GM19240 (cell line): ENCODE data around the gene IGFBP6.
A peak's percentile ranks its signal among the peaks of the same experiment; 100 is the strongest.

Experiments used
- DNase-seq: peaks from one replicate; pipeline ENCODE4 v3.0.0; 2011; ENCODE audit warnings: low spot score; ENCODE audit not compliant: insufficient read length

IGFBP6 gene

DNA sequence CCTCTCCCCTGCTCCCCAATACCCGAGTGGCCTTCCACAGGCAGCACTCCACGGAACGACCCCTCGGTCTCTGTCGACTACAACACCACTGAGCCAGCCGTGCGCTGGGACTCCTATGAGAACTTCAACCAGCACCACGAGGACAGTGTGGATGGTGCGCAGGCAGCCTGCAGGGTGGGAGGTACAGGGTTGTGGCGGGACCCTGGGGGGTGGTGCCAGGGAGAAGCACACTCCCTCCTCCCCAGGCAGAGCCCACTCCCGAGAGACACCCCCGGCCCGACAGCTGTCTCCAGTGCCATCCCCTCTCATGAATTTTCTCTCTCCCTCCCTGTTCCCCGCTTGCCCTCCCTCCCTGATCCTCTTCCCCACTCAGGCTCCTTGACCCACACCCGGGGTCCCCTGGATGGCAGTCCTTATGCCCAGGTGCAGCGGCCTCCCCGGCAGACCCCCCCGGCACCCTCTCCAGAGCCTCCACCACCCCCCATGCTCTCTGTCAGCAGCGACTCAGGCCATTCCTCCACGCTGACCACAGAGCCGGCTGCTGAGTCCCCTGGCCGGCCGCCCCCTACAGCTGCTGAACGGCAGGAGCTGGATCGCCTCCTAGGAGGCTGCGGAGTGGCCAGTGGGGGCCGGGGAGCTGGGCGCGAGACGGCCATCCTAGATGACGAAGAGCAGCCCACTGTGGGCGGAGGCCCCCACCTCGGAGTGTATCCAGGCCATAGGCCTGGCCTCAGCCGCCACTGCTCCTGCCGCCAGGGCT, 38.6 kb upstream of the IGFBP6 start:
- no peak for DNase-seq

DNA sequence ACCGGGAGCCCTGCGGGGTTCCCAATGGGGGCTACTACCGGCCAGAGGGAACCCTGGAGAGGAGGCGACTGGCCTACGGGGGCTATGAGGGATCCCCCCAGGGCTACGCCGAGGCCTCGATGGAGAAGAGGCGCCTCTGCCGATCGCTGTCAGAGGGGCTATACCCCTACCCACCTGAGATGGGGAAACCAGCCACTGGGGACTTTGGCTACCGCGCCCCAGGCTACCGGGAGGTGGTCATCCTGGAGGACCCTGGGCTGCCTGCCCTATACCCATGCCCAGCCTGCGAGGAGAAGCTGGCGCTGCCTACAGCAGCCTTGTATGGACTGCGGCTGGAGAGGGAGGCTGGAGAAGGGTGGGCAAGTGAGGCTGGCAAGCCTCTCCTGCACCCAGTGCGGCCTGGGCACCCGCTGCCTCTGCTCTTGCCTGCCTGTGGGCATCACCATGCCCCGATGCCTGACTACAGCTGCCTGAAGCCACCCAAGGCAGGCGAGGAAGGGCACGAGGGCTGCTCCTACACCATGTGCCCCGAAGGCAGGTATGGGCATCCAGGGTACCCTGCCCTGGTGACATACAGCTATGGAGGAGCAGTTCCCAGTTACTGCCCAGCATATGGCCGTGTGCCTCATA, 37.9 kb upstream of the IGFBP6 start:
- DNase-seq: no peak

DNA sequence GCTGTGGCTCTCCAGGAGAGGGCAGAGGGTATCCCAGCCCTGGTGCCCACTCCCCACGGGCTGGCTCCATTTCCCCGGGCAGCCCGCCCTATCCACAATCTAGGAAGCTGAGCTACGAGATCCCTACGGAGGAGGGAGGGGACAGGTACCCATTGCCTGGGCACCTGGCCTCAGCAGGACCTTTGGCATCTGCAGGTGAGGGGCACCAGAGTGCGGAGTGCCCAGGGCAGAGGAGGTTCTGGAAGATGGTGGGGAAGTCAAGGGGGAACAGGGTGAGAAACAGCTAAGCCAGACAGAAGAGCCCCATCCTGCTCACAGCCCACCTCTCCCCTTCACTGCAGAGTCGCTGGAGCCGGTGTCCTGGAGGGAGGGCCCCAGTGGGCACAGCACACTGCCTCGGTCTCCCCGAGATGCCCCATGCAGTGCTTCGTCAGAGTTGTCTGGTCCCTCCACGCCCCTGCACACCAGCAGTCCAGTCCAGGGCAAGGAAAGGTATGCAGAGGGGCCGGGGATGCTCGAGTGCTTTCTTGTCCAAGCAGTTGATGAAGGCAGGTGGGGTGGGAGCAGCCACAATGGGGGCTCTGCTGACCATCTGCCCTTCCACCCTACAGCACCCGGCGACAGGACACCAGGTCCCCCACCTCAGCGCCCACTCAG, 37.3 kb upstream of the IGFBP6 start:
- no peak for DNase-seq

DNA sequence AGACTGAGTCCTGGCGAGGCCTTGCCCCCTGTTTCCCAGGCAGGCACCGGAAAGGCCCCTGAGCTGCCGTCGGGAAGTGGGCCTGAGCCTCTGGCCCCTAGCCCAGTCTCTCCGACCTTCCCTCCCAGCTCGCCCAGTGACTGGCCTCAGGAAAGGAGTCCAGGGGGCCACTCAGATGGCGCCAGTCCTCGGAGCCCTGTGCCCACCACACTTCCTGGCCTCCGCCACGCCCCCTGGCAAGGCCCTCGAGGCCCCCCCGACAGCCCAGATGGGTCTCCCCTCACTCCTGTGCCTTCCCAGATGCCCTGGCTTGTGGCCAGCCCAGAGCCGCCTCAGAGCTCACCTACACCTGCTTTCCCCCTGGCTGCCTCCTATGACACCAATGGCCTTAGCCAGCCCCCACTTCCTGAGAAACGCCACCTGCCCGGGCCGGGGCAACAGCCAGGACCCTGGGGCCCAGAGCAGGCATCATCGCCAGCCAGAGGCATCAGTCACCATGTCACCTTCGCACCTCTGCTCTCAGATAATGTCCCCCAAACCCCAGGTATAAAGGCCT, 36.7 kb upstream of the IGFBP6 start:
- DNase-seq: no peak

DNA sequence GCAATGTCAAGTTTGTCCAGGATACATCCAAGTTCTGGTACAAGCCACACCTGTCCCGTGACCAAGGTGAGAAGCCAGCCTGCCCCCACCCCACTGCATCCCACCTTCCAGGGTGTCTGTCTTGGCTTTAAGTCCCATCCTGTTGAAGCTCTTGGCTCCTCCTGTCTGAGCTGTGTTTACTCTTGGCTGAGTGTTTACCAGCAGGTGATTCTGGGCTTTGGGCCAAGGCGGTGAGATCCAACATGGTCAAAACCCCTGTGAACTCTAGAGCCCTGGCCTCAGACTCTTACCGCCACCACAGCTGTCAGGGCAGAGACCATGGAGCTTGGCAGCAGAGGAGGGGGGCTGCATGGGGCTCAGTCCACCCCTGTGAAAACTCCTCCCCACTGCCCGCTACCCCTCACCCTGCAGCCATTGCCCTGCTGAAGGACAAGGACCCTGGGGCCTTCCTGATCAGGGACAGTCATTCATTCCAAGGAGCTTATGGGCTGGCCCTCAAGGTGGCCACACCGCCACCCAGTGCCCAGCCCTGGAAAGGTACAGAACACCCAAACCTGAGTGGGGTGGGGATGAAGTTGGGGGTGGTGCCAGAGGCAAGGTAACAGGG, 36.0 kb upstream of the IGFBP6 start:
- DNase-seq: no peak

DNA sequence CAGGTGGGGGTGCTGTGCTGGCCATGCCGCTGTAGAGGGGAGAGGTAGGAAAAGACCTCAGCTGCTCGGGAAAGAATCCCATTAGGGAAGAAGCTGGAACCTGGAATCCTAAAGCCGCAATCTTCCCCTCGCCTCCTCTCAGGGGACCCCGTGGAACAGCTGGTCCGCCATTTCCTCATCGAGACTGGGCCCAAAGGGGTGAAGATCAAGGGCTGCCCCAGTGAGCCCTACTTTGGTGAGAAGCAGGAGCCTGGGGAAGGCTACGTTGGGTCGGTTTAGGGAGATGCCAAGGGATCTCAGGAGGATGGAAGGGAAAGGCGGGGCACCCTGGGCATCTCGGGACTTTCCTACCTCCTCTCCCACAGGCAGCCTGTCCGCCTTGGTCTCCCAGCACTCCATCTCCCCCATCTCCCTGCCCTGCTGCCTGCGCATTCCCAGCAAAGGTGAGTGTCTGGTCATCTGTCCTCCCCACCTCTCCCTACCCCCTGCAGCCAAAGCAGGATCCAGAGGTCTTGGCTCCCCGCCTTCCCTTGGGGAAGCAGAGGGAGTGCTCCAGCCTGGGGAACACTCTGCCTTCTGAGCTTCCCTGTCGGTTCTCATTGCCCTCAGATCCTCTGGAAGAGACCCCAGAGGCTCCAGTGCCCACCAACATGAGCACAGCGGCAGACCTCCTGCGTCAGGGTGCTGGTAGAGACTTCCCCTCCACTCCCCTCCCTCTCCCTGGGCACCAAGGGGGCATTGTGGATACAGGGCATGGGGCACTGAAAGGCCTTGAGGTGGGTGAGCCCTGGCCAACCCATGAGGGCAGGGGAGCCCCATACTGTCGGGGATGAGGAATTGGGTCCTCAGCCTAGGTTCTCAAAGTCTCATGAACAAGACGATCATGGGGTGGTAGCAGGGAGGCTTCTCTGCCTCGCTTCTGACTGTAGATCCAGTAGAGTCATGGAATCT, 35.2 kb upstream of the IGFBP6 start:
- DNase-seq: no peak

DNA sequence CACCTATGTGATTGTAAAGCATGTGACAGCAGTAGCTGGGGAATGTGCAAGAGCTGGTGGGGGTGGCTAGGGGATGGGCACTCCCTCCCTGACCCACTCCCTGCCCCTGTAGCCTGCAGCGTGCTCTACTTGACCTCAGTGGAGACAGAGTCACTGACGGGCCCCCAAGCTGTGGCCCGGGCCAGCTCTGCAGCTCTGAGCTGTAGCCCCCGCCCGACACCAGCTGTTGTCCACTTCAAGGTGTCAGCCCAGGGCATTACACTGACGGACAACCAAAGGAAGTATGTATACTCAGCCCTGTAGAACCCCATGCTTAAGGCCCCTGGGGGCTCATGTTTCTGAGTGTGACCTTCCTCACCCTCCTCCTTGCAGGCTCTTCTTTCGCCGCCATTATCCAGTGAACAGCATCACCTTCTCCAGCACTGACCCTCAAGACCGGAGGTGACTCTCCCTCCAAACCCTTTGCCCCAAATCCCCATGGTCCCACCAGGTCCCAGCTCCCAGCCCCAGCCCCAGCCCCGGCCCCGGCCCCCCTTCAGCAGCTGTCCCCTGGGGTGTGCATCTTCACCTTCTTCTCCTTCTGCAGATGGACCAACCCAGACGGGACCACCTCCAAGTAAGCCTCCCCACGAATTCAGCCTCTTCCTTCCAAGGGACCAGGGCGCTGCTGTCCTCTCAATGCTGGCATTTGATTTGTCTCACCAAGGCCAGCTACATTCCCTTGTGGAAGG, 34.3 kb upstream of the IGFBP6 start:
- DNase-seq: no peak

DNA sequence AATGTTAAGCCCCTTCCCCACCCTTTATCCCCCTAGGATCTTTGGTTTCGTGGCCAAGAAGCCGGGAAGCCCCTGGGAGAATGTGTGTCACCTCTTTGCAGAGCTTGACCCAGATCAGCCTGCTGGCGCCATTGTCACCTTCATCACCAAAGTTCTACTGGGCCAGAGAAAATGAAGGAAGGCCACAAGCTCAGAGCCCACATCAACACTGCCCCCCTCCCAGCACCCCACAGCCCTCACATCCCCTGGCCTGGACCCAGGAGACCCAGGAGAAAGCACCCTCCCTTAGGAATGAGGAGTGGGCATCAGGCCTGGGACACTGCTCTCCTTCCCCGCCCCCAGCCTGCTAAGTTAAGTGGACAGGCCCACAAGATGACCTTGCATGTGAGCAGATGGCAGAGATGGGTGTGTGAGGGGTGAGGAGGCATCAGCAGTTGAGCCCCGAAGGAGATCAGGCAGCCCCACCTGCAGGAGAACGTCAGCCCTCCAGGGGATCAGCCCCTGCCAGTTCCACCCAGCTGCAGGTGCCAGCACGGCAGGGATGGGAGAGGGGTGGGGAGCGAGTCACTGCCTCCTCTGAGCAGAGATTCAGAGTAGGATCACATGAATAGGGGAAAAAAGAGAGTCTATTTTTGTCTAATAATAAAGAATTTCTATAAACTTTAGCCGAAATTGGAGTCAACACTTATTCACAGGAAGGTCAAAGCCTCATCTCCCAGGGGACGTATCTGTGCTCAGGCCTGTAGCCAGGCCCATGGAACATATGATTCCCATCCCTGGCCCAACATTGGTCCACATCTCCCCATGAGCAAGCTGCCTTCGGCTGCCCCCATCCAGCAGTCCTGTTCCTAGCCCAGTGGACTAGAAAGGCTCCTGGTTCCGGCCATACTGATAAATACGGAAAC, 33.5 kb upstream of the IGFBP6 start:
- no peak for DNase-seq

DNA sequence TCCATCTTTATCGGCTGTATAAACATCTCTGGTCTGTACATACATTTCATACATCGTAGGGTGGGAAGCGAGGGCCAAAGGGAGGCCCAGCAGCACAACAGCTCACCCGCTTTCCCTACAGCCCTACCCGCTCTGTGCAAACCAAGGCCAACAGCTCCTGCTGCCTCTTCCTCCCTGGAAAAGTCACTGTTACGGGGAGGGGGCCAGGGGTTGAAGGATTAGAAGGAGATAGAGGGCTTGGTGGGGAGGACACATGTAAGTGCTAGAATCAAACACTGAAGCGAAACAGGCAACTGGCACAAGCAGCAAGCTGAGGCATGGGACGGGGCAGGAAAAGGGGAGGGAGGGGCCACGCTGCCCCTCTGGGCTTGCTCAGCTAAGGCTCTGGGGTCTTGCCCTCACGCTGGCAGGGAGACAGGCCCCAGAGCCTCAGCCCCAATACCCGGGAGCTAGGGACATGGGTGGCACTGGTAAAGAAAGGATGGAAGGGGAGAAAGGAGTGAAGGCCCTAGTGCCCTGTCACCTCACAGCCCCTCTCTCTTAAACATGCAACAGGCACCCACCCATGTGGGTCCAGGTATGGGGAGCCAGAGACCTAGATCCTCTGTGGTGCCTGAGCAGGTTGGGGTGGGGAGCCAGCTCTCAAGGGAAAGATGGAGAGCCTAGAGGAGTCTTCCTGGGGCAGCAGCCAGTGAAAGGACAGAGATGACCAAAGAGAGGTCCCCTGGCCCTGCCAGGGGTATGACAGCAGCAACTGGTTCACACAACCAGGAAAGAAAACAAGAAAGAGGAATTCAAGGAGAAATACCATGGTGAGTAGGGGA, 32.6 kb upstream of the IGFBP6 start:
- no peak for DNase-seq

DNA sequence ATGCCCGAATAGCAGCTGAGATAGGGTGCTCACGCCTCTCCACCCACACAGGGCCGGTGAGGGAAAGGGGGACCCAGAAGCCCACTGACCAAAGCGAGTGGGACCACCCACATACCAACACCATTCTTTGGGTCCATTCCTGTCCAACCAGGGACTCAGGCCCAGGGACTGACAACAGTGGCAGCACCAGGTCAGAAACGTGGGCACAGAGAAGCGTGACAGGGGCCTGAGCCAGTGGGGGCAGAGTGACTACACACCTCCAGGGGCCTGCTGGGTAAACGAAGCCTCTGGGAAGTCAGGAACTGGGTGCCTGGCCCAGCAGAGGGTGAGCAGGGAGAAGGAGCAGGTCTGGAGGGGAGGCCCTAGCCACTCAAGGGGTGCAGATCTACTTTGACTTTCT, 32.0 kb upstream of the IGFBP6 start:
- DNase-seq: no peak

DNA sequence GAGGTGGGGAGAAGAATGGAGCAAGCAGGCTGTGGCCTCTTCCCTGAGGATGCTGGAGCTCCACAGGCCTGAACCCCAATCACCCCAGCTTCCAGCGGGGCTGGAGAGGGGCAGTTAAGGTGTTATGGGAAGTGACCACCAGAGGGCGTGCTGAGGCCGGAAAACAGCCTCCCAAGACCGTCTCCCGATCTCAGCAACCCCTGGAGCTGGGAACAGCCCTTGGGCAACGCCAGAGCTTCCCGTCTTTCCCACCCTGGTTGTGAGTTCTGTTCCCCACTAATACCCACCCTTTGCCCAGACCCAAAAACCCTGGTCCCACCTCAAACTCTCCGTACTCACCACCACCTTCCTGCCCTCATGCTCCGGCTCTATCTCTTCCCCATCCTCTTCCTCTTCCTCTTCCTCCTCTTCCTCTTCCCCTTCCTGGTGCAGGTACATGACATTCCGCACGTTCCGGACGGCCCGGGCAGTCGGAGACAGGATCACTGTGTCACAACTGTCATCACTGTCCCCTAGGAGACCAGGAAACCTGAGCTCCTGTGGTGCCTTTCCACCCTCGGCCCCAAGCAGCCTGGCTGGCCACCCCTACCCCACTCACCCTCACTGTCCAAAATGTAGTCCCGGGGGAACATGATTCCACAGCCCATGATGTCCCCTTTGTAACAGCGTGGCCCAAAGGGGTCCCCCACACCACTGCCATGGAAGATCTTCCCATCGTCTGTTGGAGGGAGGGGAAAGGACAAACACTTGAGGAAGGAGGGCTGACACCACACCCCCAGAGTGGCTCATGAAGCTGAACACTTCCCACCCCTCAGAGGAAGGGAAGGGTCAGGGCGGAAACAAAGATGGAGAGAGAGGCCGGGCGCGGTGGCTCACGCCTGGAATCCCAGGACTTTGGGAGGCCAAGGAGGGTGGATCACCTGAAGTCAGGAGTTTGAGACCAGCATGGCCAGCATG, 31.2 kb upstream of the IGFBP6 start:
- peak; percentile 85 for DNase-seq

DNA sequence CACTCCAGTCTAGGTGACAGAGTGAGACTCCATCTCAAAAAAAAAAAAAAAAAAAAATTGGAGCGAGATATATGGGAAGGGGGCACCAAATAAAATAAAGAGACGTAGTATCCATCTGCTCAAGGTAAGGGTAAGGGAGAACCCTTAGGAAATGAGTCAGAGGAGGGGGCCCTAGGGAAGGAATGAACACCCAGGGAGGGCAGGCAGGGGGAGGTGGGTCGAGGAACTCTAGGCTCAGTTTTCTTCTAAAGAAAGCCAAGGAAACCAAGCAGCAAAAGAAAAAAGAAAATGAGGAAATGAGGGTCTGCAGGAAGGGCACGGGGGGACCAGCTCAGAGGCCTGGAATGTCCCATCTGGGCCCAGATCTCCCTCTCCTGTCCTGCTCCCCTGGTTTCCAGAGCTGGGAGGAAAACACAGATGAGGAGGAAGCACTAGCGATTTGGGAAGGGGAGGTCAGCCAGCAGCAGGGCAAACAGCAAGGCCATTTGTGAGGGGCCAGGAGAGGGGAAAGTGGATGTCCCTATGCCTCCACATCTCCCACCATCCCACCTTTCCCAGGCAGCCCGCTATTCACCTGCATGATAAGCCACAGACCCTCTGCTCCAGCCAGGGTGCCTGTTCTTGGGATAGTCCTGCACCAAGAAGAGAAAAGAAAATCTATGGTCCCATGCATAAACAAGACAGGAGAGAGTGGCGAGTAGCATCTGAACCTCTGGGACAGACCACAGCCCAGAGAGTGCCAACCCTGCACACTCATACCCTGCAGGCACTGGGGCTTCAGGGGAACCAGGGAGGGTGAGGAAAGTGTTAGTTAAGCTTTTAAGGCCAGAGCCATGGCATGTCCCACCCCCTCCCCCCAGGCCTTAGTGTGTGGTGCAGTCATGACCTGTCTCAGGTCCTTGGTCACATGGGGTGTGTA, 30.1 kb upstream of the IGFBP6 start:
- no peak for DNase-seq

DNA sequence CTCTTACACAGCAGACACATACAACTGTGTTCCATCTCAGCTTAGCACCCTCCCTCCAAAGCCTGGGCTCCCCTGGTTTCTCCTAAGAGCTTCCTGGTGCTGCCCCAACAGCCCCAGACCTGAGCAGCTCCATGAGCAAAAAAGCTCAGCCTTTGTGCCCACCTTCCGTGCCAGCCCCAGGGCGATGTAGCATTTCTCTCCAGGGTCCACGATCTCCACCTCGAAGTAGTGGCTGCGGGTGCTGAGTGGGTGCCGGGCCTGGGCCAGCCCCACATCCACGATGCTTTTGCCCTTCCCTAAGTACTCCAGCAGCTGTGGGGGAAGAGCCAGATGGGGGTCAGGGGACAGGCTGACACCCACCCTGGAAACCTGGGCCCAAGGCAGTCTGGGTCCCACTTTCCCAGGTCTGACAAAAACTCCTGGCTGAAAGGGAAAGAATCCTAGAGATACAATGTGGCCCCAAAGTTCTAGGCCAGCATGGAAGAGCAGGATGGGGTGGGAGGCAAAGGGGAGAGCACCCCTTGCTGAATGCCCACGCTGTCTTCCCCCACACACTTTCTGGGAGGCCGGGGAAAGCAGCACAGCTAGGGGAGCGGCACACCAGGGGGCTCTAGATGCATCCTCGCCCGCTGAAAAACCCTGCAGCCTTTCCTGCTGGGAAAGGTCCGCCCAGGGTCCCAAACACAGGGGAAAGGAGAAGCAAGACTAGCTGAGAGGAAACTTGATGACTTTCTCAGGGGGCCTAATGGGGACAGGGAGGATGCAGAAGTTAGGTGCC, 29.3 kb upstream of the IGFBP6 start:
- no peak for DNase-seq

DNA sequence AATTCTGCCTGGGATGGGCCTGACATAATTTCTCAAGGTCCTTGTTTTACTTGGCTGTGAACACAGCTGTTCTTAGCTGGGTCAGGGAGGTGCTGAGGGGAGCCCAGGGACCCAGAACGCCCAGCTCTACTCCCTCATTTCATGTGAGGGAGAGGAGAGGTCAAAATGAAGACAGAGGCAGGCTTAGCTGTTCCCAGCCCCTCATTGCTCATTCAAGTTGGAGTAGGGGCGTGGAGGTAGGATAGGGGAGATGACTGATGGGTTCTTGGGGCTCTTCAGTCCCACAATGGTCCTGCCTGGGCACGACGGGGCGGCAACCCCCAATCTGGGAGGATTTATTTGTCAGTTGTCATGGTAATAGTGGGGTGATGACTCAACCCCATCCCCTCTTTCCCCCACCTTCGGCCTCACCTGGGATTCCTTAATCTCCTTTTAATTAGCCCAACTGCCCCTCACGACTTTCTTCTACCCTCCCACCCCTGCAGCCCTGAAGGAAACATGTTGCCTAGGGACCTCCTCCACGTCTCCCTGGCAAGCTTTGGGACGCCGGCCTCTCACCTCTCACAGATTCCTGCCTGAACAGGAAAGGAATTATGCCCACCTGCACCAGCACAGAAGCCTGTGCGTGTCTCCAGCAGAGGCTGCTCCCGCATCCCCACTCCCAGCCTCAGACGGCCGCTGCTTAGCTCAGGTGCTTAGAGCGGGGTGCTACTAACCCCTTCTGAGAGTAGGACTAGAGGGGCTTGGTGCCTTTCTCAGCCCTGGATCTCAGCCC, 28.5 kb upstream of the IGFBP6 start:
- no peak for DNase-seq
